ENCODE results near the gene SLC35E2B.
"Not testable (repeated sequence)": the region's sequence is repeated elsewhere in the genome, so short reads cannot be mapped to it uniquely, and the experiment has no call there.

DNA sequence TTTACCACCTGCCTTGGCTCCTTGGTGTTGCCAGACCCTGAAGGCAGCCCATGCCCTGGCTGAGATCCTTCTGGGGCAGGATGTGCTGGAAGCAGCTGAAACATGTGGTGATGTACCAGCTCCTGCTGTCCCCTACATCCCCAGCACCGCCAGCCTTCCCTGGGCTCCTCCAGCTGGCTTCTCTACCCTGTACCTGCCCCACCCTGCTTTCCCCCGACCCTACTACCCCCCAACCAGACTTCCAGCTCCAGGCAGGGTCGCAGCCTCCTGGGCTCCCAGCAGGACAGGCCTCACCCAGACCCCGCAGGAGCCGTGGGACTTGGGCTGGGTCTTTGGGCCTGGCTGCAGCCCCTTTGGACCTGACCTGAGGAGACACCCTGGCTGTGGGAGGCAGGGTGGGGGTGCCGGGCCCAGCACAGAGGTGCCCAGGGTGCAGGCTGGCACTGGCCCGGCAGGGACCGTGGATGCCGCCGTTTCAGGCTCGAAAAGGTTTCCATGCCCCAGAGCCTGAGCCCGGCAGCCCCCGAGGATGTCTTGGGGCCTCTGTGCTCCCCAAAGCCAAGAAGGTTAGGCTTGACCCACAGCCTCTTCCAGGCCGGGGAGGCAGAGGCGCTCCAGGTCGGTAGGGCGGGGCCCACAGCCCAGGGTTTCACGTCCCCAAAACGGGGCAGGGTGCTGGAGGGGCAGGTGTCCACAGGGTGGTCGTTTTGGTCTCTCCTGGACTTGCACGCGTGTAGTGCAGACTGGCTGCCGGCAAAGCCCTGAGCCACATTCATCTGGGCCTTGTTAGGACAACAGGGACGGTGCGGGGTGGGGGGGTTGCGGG is 5.0 kb upstream of the SLC35E2B start:
- TF ChIP-seq, protein P1, sequence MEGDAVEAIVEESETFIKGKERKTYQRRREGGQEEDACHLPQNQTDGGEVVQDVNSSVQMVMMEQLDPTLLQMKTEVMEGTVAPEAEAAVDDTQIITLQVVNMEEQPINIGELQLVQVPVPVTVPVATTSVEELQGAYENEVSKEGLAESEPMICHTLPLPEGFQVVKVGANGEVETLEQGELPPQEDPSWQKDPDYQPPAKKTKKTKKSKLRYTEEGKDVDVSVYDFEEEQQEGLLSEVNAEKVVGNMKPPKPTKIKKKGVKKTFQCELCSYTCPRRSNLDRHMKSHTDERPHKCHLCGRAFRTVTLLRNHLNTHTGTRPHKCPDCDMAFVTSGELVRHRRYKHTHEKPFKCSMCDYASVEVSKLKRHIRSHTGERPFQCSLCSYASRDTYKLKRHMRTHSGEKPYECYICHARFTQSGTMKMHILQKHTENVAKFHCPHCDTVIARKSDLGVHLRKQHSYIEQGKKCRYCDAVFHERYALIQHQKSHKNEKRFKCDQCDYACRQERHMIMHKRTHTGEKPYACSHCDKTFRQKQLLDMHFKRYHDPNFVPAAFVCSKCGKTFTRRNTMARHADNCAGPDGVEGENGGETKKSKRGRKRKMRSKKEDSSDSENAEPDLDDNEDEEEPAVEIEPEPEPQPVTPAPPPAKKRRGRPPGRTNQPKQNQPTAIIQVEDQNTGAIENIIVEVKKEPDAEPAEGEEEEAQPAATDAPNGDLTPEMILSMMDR (IDR thresholded peaks at IDR 0.05; ENCODE audit: insufficient read depth, low read depth, low read length): not testable (repeated sequence)
- TF ChIP-seq EZH2 (IDR thresholded peaks at IDR 0.05; ENCODE audit: insufficient read depth, low read length): not testable (repeated sequence)
